ENCODE measurements around the gene WFDC2.

GRCh38 chr20:45500022-45500421 is 30.5 kb downstream of the WFDC2 start:
- TF ChIP-seq CTCF (conservative IDR thresholded peaks at IDR 0.05; ENCODE audit: low read depth, low read length) = no peak
- no peak for TF ChIP-seq EZH2 (IDR thresholded peaks at IDR 0.05; ENCODE audit: low read length, unreplicated experiment)
- TF ChIP-seq EZH2phosphoT487 (IDR thresholded peaks at IDR 0.05; ENCODE audit: borderline replicate concordance, low read length) = no peak
